Prostate gland (tissue), 2 donors: ENCODE data around the gene ZNF784. TPM values are rescaled to one million over a fixed set of nuclear protein-coding genes. Genes with fewer than 3 reads are reported as not detected.

Experiments used
- DNase-seq: peaks from one replicate; pipeline ENCODE4 v3.0.0-alpha.2; 2019; ENCODE audit warnings: low spot score
- H3K27ac ChIP-seq, 2 donors: fragments of 200-600 bp; sonication (generic); 2 replicates each; pipeline ENCODE4 v1.5.1; 2017 to 2019
- H3K27me3 ChIP-seq: fragments of 200-600 bp; sonication (generic); replicated peaks from 2 replicates; pipeline ENCODE4 v1.5.1; 2019; ENCODE audit not compliant: insufficient read depth
- H3K36me3 ChIP-seq, 2 donors: fragments of 200-600 bp; sonication (generic); 1 replicate in 1 of 2; 2 replicates in 1 of 2; pipeline versions ENCODE4 v1.5.1 to v1.8.1; 2017 to 2019
- H3K4me1 ChIP-seq: fragments of 200-600 bp; sonication (generic); replicated peaks from 2 replicates; pipeline ENCODE4 v1.5.1; 2019
- H3K4me3 ChIP-seq, 2 donors: fragments of 200-600 bp; sonication (generic); 2 replicates each; pipeline ENCODE4 v1.5.1; 2017 to 2019
- H3K9me3 ChIP-seq: fragments of 200-600 bp; sonication (generic); 2 replicates; pipeline ENCODE4 v1.5.1; 2017
- CTCF ChIP-seq, 4 experiments: fragments of 200-600 bp in 2 of 4; fragments of 450-650 bp in 2 of 4; sonication (generic) in 2 of 4; IDR thresholded peaks; 1 replicate in 3 of 4; 2 replicates in 1 of 4; pipeline ENCODE4 v1.5.1; 2016 to 2019; ENCODE audit warnings: antibody characterized with exemption in 4 of 4, mild to moderate bottlenecking in 2 of 4, moderate library complexity in 2 of 4
- POLR2A ChIP-seq: fragments of 450-650 bp; IDR thresholded peaks from one replicate; pipeline ENCODE4 v1.6.1; 2016; ENCODE audit warnings: antibody characterized with exemption, mild to moderate bottlenecking
- POLR2AphosphoS5 ChIP-seq: sonication (generic); formaldehyde crosslinking; IDR thresholded peaks from one replicate; pipeline ENCODE4 v1.6.1; 2017; ENCODE audit warnings: antibody characterized with exemption
- WGBS: methylation state at CpG from one replicate; pipeline ENCODE4 v1.1.5; 2018; 5-methylcytosine and 5-hydroxymethylcytosine counted together
- intact Hi-C: fragments of 100-400 bp; cut with DNase I; formaldehyde crosslinking; loops from one replicate; pipeline ENCODE4 v1.14.2; 2022
- total RNA-seq, 2 donors: library from RNA; depleted of rRNA; stranded (reverse); fragments of >200 nt; gene quantifications; one replicate each; pipeline ENCODE4 v1.1.0, GENCODE V29; 2016

Gene ZNF784
- total RNA-seq, 2 donors from 2014 or later = 8.9 to 17.2 TPM

DNA sequence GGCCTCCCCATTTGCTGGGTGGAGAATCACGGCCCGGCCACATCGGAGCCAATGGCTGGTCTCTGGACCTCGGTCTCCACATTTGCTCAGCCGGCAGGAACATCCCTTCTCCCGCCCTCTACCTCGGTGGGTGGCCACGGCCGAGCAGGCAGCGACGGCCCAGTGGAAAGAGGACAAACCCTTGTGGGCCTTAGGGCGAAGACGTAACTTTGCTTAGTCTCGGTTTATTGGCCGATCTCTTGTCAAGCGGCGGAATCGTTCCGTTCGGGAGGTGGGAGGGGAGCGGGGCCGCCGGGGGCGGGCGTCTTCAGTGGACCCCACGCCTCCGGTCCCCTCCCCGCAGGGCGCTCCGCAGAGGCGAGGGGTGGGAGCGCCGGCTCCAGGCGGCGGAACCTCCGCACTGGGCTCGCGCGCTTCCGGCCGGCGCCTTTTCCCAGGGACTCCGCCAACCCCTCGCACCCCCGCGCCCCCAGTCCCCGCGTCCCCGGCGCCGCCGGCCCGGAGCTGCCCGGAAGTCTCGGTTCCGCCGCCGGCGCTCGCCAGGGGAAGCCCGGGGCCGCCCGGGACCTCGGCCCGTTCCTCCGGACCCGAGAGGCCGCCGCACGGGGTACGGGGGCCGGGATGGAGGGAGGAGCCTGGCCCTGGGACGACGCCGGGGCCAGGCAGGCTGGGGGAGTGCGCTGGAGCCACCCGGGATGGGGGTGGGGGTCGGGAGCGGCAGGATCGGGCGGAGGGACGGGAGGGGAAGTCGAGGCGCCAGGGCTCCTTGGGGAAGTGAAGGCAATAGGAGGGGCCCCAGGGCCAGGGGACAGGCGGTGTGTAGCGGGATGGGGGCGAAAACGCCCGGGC lies 16.4 kb upstream of the ZNF784 start, which contains the start of gene ZNF580:
ZNF580 (plus strand) TSS at position 426 of the 849 bp plus-strand sequence. CDS start 1,507 bp downstream, outside the sequence.
- intact Hi-C loops = no loop called here
- under 1% methylated on average over 35 of the region's 89 CpGs for WGBS

GRCh38 chr19:55640043-55640576 lies 15.7 kb upstream of the ZNF784 start:
- peak overlapping the region; percentile 85 to 91 for H3K4me3 ChIP-seq
- H3K27me3 ChIP-seq = no peaks in the 10 kb centered on the region
- peak overlapping the region; percentile 93 to 95 for H3K27ac ChIP-seq
- intact Hi-C loops = no loop called here
- H3K9me3 ChIP-seq = no peaks in the 10 kb centered on the region
- H3K36me3 ChIP-seq = no peaks in the 10 kb centered on the region
- WGBS = 3% methylated on average over 38 of the region's 38 CpGs
- peak; percentile 32 for DNase-seq
- peak; percentile 29 to 62 (median 40) for TF ChIP-seq CTCF (IDR thresholded peaks at IDR 0.05)
- TF ChIP-seq POLR2A = no peak
- no peak for TF ChIP-seq POLR2AphosphoS5
- H3K4me1 ChIP-seq = peaks cover 39% of the 10 kb centered on the region

More for the DNA sequence above, 16.4 kb upstream of the ZNF784 start, which contains the start of gene ZNF580:
- peak within 1 kb of the TSS; percentile 93 to 95 for H3K27ac ChIP-seq
- peak within 1 kb of the TSS; percentile 85 to 91 for H3K4me3 ChIP-seq
- H3K36me3 ChIP-seq = no peaks in the 10 kb centered on the region
- TF ChIP-seq POLR2AphosphoS5 (no peak), CTCF (IDR thresholded peaks at IDR 0.05) (no peak), POLR2A (peak; percentile 31)
- H3K9me3 ChIP-seq = no peaks in the 10 kb centered on the region
- peak; percentile 32 for DNase-seq
- peaks cover 40% of the 10 kb centered on the region for H3K4me1 ChIP-seq
- no peaks in the 10 kb centered on the region for H3K27me3 ChIP-seq

DNA sequence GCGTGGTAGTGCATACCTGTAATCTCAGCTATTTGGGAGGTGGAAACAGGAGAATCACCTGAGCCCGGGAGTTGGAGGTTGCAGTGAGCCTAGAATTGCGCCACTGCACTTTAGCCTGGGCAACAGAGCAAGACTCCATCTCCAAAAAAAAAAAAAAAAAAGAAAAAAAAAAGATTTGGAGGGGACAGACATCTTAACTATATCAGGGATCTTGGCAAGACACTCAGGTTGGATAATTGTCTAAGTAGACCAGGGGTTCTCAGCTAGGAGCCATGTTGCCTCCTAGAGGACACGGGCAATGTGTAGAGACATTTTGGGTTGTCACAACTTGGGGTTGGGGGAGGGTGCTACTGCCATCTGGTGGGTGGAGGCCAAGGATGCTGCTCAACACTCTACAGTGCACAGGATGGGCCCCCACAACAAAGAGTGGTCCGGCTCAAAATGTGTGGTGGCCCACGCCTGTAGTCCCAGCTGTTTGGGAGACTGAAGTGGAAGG lies 14.5 kb upstream of the ZNF784 start:
- no peak overlapping the region for H3K27ac ChIP-seq
- no peak overlapping the region for H3K4me3 ChIP-seq
- peaks cover 29% of the 10 kb centered on the region for H3K4me1 ChIP-seq
- no peaks in the 10 kb centered on the region for H3K36me3 ChIP-seq
- H3K27me3 ChIP-seq = no peaks in the 10 kb centered on the region
- DNase-seq = no peak
- no peak for TF ChIP-seq POLR2AphosphoS5
- no peak for TF ChIP-seq POLR2A
- peak in 1 of 4 experiments; percentile 4 for TF ChIP-seq CTCF (IDR thresholded peaks at IDR 0.05)
- WGBS = 88% methylated on average over 6 of the region's 6 CpGs
- no peaks in the 10 kb centered on the region for H3K9me3 ChIP-seq
- intact Hi-C loops = no loop called here

GRCh38 chr19:55637534-55637933 lies 13.2 kb upstream of the ZNF784 start:
- Histone ChIP-seq H3K27me3 (no peaks in the 10 kb centered on the region), H3K4me1 (peaks cover 22% of the 10 kb centered on the region), H3K27ac (no peak overlapping the region), H3K9me3 (no peaks in the 10 kb centered on the region), H3K4me3 (no peak overlapping the region), H3K36me3 (no peaks in the 10 kb centered on the region)
- no peak for DNase-seq
- 74% methylated on average over 11 of the region's 11 CpGs for whole genome bisulfite sequencing
- intact Hi-C loops = no loop called here
- TF ChIP-seq CTCF (IDR thresholded peaks at IDR 0.05) = no peak
